Measurements from ENCODE around the gene PMP22.

Gene PMP22

GRCh38 chr17:15261802-15262290 is 3.3 kb downstream of the PMP22 start:
- FAIRE-seq (no peak), DNase-seq (ENCODE audit: insufficient read length) (no peak)
- no peak for TF ChIP-seq TAF1 (IDR thresholded peaks at IDR 0.05; ENCODE audit: borderline replicate concordance, low read depth, low read length)
- TF ChIP-seq POLR2A (IDR thresholded peaks at IDR 0.05; ENCODE audit: low read depth, low read length), result no peak
- TF ChIP-seq POLR2AphosphoS5 (IDR thresholded peaks at IDR 0.05; ENCODE audit: low read depth, low read length), result no peak

- no peak for DNase-seq (ENCODE audit: insufficient read length)
- TF ChIP-seq POLR2AphosphoS5 (IDR thresholded peaks at IDR 0.05; ENCODE audit: low read depth, low read length) (no peak), POLR2A (IDR thresholded peaks at IDR 0.05; ENCODE audit: low read depth, low read length) (no peak), TAF1 (IDR thresholded peaks at IDR 0.05; ENCODE audit: borderline replicate concordance, low read depth, low read length) (no peak)
- no peak for FAIRE-seq
These were observed 3.8 kb downstream of the PMP22 start for GRCh38 chr17:15261258-15261801.

GRCh38 chr17:15260376-15261257 is 4.5 kb downstream of the PMP22 start:
- FAIRE-seq, result no peak
- TF ChIP-seq TAF1 (IDR thresholded peaks at IDR 0.05; ENCODE audit: borderline replicate concordance, low read depth, low read length), result no peak
- no peak for TF ChIP-seq POLR2AphosphoS5 (IDR thresholded peaks at IDR 0.05; ENCODE audit: low read depth, low read length)
- TF ChIP-seq POLR2A (IDR thresholded peaks at IDR 0.05; ENCODE audit: low read depth, low read length), result no peak
- peak; percentile 62 for DNase-seq (ENCODE audit: insufficient read length)

- DNase-seq (ENCODE audit: insufficient read length), result no peak
- TF ChIP-seq POLR2AphosphoS5 (IDR thresholded peaks at IDR 0.05; ENCODE audit: low read depth, low read length) (no peak), POLR2A (IDR thresholded peaks at IDR 0.05; ENCODE audit: low read depth, low read length) (no peak), TAF1 (IDR thresholded peaks at IDR 0.05; ENCODE audit: borderline replicate concordance, low read depth, low read length) (no peak)
- FAIRE-seq, result no peak
These were observed 7.2 kb downstream of the PMP22 start for GRCh38 chr17:15257796-15258512.

GRCh38 chr17:15257258-15257788 is 7.8 kb downstream of the PMP22 start:
- FAIRE-seq (no peak), DNase-seq (ENCODE audit: insufficient read length) (peak; percentile 60)
- TF ChIP-seq POLR2A (IDR thresholded peaks at IDR 0.05; ENCODE audit: low read depth, low read length), result no peak
- TF ChIP-seq POLR2AphosphoS5 (IDR thresholded peaks at IDR 0.05; ENCODE audit: low read depth, low read length), result no peak
- no peak for TF ChIP-seq TAF1 (IDR thresholded peaks at IDR 0.05; ENCODE audit: borderline replicate concordance, low read depth, low read length)

GRCh38 chr17:15256689-15257088 is 8.4 kb downstream of the PMP22 start:
- TF ChIP-seq POLR2AphosphoS5 (IDR thresholded peaks at IDR 0.05; ENCODE audit: low read depth, low read length), result no peak
- TF ChIP-seq TAF1 (IDR thresholded peaks at IDR 0.05; ENCODE audit: borderline replicate concordance, low read depth, low read length), result no peak
- no peak for FAIRE-seq
- no peak for DNase-seq (ENCODE audit: insufficient read length)

- no peak for FAIRE-seq
- DNase-seq (ENCODE audit: insufficient read length), result no peak
- no peak for TF ChIP-seq POLR2AphosphoS5 (IDR thresholded peaks at IDR 0.05; ENCODE audit: low read depth, low read length)
These were observed 9.2 kb downstream of the PMP22 start for GRCh38 chr17:15255713-15256454.

- FAIRE-seq (no peak), DNase-seq (ENCODE audit: insufficient read length) (no peak)
- no peak for TF ChIP-seq POLR2A (IDR thresholded peaks at IDR 0.05; ENCODE audit: low read depth, low read length)
- no peak for TF ChIP-seq POLR2AphosphoS5 (IDR thresholded peaks at IDR 0.05; ENCODE audit: low read depth, low read length)
- no peak for TF ChIP-seq TAF1 (IDR thresholded peaks at IDR 0.05; ENCODE audit: borderline replicate concordance, low read depth, low read length)
These were observed 14.8 kb downstream of the PMP22 start for GRCh38 chr17:15250135-15250860.

GRCh38 chr17:15249487-15249886 is 15.6 kb downstream of the PMP22 start:
- DNase-seq (ENCODE audit: insufficient read length), result no peak
- TF ChIP-seq POLR2AphosphoS5 (IDR thresholded peaks at IDR 0.05; ENCODE audit: low read depth, low read length), result no peak
- TF ChIP-seq TAF1 (IDR thresholded peaks at IDR 0.05; ENCODE audit: borderline replicate concordance, low read depth, low read length), result no peak
- TF ChIP-seq POLR2A (IDR thresholded peaks at IDR 0.05; ENCODE audit: low read depth, low read length), result no peak
- no peak for FAIRE-seq

GRCh38 chr17:15247891-15248529 is 17.1 kb downstream of the PMP22 start:
- no peak for FAIRE-seq
- TF ChIP-seq POLR2A (IDR thresholded peaks at IDR 0.05; ENCODE audit: low read depth, low read length) (no peak), POLR2AphosphoS5 (IDR thresholded peaks at IDR 0.05; ENCODE audit: low read depth, low read length) (no peak), TAF1 (IDR thresholded peaks at IDR 0.05; ENCODE audit: borderline replicate concordance, low read depth, low read length) (no peak)
- no peak for DNase-seq (ENCODE audit: insufficient read length)

Data from GM12892 (cell line).